Germinal center (tissue), 1 donor: ENCODE measurements around the gene TMPRSS11B.
"Not testable (repeated sequence)": the region's sequence is repeated elsewhere in the genome, so short reads cannot be mapped to it uniquely, and the experiment has no call there.

ENCODE experiments used
- DNase-seq: peaks from one replicate; pipeline ENCODE4 v3.0.0; 2012; ENCODE audit warnings: mixed read lengths, low spot score

The TMPRSS11B gene

DNA sequence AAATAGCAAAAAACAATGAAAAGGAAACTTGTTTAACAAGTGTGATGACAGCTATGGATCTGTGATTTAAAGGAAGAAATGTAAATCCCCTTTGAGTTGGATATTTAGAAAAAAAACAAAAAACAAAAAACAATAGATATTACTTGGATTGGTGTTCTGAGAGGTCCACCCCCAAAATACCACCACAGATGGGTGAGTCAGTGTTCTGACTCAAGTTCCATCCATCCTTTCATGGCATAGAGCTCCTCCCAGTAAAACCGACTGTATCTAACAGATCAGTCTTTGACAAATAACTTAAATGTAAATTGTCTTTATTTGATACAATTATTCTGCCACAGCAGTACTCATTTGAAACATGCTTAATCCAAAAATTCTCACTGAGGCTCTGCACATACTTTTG, 27.4 kb downstream of the TMPRSS11B start:
- DNase-seq, result no peak

DNA sequence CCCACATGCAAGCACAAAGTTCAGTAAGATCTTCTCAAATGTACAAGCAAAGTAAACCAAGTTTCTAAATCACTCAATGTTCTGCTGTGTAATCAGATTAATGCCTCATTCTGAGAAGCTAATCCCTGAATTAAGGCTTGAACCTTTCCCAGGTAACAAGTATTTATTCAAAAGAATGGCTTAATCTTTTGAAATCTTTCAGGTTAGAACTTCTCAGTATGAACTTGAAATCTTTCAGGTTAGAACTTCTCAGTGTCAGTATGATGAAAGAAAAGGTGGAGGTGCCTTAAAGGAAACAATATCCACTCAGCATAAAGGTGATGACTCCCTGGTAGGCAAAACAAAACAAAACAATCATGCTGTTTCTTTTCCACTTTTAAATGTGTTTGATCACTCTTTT, 29.0 kb downstream of the TMPRSS11B start:
- DNase-seq, result no peak

DNA sequence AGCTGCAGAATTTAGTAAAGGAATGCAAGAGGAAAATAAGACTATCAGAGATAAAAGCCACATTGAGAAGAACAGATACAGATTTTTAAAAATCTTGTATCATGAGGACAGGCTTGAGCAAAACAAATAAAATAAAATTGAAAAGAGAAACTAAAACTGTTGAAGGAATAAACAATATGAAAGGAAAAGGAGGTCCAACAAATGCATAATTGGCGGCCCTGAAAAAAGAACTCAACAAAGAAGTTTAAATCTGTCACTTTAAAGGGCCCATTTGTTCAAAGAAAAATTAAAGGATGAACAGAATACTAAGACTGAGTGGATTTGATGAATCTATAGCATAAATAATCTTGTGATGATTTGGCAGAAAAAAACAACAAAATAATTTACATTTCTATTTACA, 36.5 kb downstream of the TMPRSS11B start:
- DNase-seq, result no peak

DNA sequence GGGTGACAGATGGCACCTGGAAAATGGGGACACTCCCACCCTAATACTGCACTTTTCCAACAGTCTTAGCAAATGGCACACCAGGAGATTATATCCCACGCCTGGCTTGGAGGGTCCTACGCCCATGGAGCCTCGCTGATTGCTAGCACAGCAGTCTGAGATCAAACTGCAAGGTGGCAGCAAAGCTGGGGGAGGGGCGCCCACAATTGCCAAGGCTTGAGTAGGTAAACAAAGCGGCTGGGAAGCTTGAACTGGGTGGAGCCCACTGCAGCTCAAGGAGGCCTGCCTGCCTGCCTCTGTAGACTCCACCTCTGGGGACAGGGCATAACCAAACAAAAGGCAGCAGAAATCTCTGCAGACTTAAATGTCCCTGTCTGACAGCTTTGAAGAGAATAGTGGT, 51.2 kb downstream of the TMPRSS11B start:
- DNase-seq, result not testable (repeated sequence)

DNA sequence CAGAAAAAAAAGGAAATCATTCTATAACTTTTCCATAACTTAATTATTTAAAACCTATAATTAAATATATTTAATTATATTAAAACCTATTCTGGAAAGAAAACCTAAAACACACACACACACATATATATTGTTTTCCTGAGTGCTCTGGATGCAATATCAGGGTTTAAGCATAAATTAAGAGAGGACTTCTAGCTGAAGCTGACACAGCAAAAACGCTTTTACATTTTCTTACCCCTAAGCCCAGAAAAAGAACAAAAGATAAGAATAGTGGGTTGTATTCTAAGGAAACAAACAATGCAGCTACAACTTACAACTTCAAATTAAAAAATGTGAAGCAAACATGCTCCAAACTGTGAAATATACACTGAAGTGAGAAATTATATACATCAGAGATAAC, 52.3 kb downstream of the TMPRSS11B start:
- no peak for DNase-seq

DNA sequence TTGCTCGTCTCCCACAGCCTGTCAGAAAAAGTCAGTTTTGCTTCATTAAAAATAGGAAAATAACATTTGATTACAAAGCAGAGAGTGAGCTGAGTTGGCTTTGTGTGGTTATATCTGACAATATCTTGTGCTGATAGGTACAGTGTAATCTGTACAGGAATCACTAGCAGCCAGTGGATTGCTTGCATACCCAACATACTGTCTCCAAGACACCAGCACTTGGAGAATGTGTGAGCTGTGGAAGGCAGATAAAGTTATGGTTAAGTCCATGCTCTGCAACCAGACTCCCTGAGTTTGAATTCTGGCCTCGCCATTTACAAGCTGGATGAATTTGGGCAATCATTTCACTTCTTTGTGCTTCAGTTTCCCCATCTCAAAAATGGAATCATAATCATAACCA, 58.3 kb downstream of the TMPRSS11B start:
- no peak for DNase-seq

DNA sequence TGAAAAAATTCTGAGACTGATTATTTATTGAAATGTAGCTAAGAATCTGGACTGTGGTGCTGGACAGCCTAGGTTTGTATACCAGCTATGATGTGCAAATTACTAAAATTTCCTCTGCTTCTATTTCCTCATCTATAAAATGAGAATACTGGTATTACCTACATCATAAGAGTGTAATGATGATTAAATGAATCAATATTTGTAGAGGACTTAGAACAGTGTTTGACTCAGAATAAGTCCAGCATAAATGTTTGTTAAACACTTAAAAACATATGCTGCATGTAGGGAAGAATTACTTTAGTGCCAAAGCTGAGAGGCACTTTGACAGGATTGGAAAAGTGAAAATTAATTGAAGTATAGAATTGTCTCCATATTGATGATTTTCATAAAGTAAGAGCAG, 60.6 kb downstream of the TMPRSS11B start:
- DNase-seq, result no peak

DNA sequence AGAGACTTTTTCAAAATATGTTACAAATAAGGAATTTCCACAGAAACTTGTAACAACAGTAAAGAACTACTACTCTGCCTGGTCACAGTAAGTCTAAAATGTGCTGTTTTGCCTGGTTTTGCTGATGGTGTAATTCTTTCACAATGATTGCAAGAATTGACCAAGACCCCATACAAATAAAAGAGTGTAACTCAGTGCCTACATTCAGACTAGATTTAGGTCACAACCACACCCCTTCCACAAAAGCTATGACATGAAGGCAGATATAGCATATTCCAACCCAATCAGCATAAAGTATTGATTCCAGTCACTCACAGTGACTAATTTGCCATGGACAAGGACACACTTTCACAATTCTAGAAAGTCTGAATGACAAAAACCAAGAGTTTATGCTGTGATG, 62.1 kb downstream of the TMPRSS11B start:
- DNase-seq, result no peak

DNA sequence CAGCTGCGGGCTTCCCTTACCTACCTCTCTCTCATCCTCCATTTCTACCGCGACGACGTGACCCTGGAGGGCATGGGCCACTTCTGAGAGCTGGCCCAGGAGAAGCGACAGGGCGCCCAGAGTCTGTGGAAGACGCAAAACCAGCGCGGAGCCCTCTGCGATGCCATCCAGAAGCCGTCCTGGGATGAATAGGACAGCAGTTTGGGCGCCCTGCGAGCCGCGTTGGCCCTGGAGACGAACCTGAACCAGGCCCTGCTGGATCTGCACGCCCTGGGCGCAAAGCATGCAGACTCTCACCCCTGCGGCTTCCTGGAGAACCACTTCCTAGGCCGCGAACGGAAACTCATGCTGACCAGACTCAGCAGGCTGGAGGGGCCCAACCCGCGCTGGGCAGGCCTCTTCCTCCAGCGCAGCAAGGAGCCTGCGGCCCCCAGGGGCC, 63.1 kb downstream of the TMPRSS11B start:
- DNase-seq, result no peak

DNA sequence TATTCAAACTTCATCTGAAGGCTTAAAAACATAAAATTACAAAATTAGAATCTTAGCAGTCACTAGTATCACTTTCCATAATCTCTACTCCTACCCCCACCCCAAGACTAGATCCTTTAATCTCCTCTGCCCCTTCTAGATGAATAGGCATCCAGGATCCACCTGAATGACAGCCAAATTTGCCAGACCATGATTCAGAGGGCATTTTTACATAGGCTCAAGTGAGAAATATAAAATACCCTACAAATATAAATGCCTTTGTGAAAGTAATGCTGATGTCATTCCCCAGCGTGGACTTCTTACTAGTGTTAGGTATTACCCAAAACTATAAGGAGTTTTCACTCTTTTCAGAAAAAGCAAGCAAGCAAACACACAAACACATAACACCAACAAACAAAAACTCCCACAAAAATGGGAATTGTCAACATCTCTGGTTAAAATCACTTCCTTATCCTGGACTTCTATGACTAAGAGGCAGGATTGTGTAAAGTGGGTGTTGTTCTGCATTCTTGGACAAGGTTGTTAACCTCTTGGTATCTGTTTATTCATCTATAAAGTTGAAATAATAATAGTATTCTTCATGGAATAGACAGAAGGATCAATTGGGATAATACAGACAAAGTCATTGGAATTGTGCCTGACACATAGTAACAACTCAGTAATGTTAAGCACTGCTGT, 64.5 kb downstream of the TMPRSS11B start:
- DNase-seq, result no peak

DNA sequence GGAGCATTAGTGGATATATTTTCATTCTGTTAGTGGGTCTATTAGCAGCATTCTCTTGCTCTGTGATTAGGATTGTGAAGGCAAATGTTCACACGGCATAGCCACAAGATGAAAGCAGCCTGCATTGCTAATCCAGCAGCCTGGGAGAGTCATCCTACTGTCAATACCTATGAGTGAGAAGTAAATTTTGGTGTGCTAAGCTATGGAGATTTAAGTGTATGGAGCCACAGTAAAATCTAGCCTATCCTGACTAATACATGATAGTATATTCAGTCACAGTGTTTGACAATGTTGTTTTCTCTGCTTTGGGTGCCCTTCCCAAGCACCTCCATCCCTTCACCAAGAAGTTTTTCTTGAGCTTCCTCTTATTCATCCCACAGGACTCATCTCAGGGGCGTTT, 68.6 kb downstream of the TMPRSS11B start:
- DNase-seq, result no peak
